ENCODE results near the gene ATP7B.

Gene ATP7B

DNA sequence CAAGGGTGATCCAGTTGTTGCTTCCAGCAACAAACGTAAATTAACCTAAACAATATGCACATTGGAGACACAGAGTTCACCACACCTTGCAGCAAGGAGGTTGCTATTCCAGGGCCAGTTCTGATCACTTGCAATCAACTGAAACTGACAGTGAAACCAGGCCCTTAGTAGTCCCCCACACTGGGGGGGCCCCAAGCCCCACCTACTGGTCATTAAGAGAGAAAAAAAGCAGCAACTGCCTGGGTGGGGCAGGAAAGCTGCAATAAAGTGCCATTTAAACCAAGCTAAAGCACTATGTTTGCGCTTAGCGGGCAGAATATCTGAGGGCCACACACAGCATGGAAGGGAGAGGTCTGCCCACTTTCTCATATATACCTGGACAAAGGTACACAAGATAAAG, 51.5 kb downstream of the ATP7B start:
- no CpG with 5 or more reads among the region's 3 CpGs for WGBS, 2 donors (ENCODE audit: extremely low coverage in 2 of 2, insufficient read length in 2 of 2, insufficient replicate concordance in 1 of 2)
- H2BK15ac ChIP-seq (ENCODE audit: low read length), result no peak overlapping the region
- no peak overlapping the region for H3K14ac ChIP-seq (ENCODE audit: low read length)
- H2AFZ ChIP-seq (ENCODE audit: low read length), result no peak overlapping the region
- H2AK5ac ChIP-seq (ENCODE audit: low read depth, low read length), result no peak overlapping the region
- no peaks in the 10 kb centered on the region for H3K9me3 ChIP-seq (replicated peaks in 1 of 2; ENCODE audit: control insufficient read depth in 2 of 2, insufficient read depth in 1 of 2, low read depth in 1 of 2, low read length in 2 of 2)
- H2BK12ac ChIP-seq (ENCODE audit: low read length), result no peak overlapping the region
- no peaks in the 10 kb centered on the region for H3K27me3 ChIP-seq (ENCODE audit: control insufficient read depth in 3 of 3, insufficient read depth in 3 of 3, low read depth in 1 of 3, low read length in 3 of 3)
- no peak overlapping the region for H3K4me3 ChIP-seq (ENCODE audit: low read length in 2 of 2)
- H3K9ac ChIP-seq (ENCODE audit: low read depth, low read length, poor library complexity), result no peak overlapping the region
- H3K4me2 ChIP-seq (ENCODE audit: insufficient read depth, low read length, poor library complexity, severe bottlenecking), result no peak overlapping the region
- no peak overlapping the region for H2BK120ac ChIP-seq (ENCODE audit: low read depth, low read length)
- no peak overlapping the region for H4K91ac ChIP-seq (ENCODE audit: low read depth, low read length, poor library complexity)
- DNase-seq (ENCODE audit: low spot score), result no peak
- no peak overlapping the region for H3K18ac ChIP-seq (ENCODE audit: low read length)
- no peak overlapping the region for H3K23ac ChIP-seq (ENCODE audit: low read depth, low read length, poor library complexity)
- no peak overlapping the region for H3K27ac ChIP-seq (replicated peaks; ENCODE audit: low read length)
- no peak overlapping the region for H3K4ac ChIP-seq (ENCODE audit: low read length)
- H2BK5ac ChIP-seq (ENCODE audit: low read length), result no peak overlapping the region
- H4K8ac ChIP-seq (ENCODE audit: low read depth, low read length), result no peak overlapping the region
- H3K79me1 ChIP-seq (ENCODE audit: low read depth, low read length), result no peaks in the 10 kb centered on the region
- no peaks in the 10 kb centered on the region for H3K36me3 ChIP-seq (replicated peaks in 1 of 2; ENCODE audit: control insufficient read depth in 2 of 2, insufficient read depth in 2 of 2, low read length in 2 of 2)
- peaks cover 0 to 2% of the 10 kb centered on the region in 2 donors for H3K4me1 ChIP-seq (ENCODE audit: control insufficient read depth in 2 of 2, insufficient read depth in 1 of 2, low read depth in 1 of 2, low read length in 2 of 2)

- H3K9ac ChIP-seq (ENCODE audit: low read depth, low read length, poor library complexity), result no peak overlapping the region
- no peak overlapping the region for H2AFZ ChIP-seq (ENCODE audit: low read length)
- no peak overlapping the region for H3K14ac ChIP-seq (ENCODE audit: low read length)
- no peak overlapping the region for H2BK5ac ChIP-seq (ENCODE audit: low read length)
- no peak overlapping the region for H4K91ac ChIP-seq (ENCODE audit: low read depth, low read length, poor library complexity)
- H3K4me1 ChIP-seq (ENCODE audit: control insufficient read depth in 2 of 2, insufficient read depth in 1 of 2, low read depth in 1 of 2, low read length in 2 of 2), result peaks cover 0 to 2% of the 10 kb centered on the region in 2 donors
- H3K79me1 ChIP-seq (ENCODE audit: low read depth, low read length), result no peaks in the 10 kb centered on the region
- H3K4me3 ChIP-seq (ENCODE audit: low read length in 2 of 2), result no peak overlapping the region
- H3K27ac ChIP-seq (replicated peaks; ENCODE audit: low read length), result no peak overlapping the region
- H2AK5ac ChIP-seq (ENCODE audit: low read depth, low read length), result no peak overlapping the region
- no peaks in the 10 kb centered on the region for H3K27me3 ChIP-seq (ENCODE audit: control insufficient read depth in 3 of 3, insufficient read depth in 3 of 3, low read depth in 1 of 3, low read length in 3 of 3)
- H3K9me3 ChIP-seq (replicated peaks in 1 of 2; ENCODE audit: control insufficient read depth in 2 of 2, insufficient read depth in 1 of 2, low read depth in 1 of 2, low read length in 2 of 2), result no peaks in the 10 kb centered on the region
- H3K23ac ChIP-seq (ENCODE audit: low read depth, low read length, poor library complexity), result no peak overlapping the region
- no peak for DNase-seq (ENCODE audit: low spot score)
- H4K8ac ChIP-seq (ENCODE audit: low read depth, low read length), result no peak overlapping the region
- no CpG with 5 or more reads among the region's 8 CpGs for WGBS, 2 donors (ENCODE audit: extremely low coverage in 2 of 2, insufficient read length in 2 of 2, insufficient replicate concordance in 1 of 2)
- H3K18ac ChIP-seq (ENCODE audit: low read length), result no peak overlapping the region
- no peak overlapping the region for H2BK120ac ChIP-seq (ENCODE audit: low read depth, low read length)
- H2BK15ac ChIP-seq (ENCODE audit: low read length), result no peak overlapping the region
- H3K4ac ChIP-seq (ENCODE audit: low read length), result no peak overlapping the region
- peaks cover 0 to 2% of the 10 kb centered on the region in 2 donors for H3K36me3 ChIP-seq (replicated peaks in 1 of 2; ENCODE audit: control insufficient read depth in 2 of 2, insufficient read depth in 2 of 2, low read length in 2 of 2)
- no peak overlapping the region for H3K4me2 ChIP-seq (ENCODE audit: insufficient read depth, low read length, poor library complexity, severe bottlenecking)
- H2BK12ac ChIP-seq (ENCODE audit: low read length), result no peak overlapping the region
These were observed 53.1 kb downstream of the ATP7B start for GRCh38 chr13:51958217-51958547.

- no peak overlapping the region for H2BK5ac ChIP-seq (ENCODE audit: low read length)
- no peak overlapping the region for H3K23ac ChIP-seq (ENCODE audit: low read depth, low read length, poor library complexity)
- peaks cover 0 to 2% of the 10 kb centered on the region in 2 donors for H3K4me1 ChIP-seq (ENCODE audit: control insufficient read depth in 2 of 2, insufficient read depth in 1 of 2, low read depth in 1 of 2, low read length in 2 of 2)
- H3K9me3 ChIP-seq (replicated peaks in 1 of 2; ENCODE audit: control insufficient read depth in 2 of 2, insufficient read depth in 1 of 2, low read depth in 1 of 2, low read length in 2 of 2), result no peaks in the 10 kb centered on the region
- no CpG with 5 or more reads among the region's 9 CpGs for WGBS, 2 donors (ENCODE audit: extremely low coverage in 2 of 2, insufficient read length in 2 of 2, insufficient replicate concordance in 1 of 2)
- H2AFZ ChIP-seq (ENCODE audit: low read length), result no peak overlapping the region
- no peak overlapping the region for H4K8ac ChIP-seq (ENCODE audit: low read depth, low read length)
- no peak overlapping the region for H2BK15ac ChIP-seq (ENCODE audit: low read length)
- H3K79me1 ChIP-seq (ENCODE audit: low read depth, low read length), result no peaks in the 10 kb centered on the region
- no peak overlapping the region for H3K18ac ChIP-seq (ENCODE audit: low read length)
- no peak overlapping the region for H3K14ac ChIP-seq (ENCODE audit: low read length)
- no peak overlapping the region for H3K4me2 ChIP-seq (ENCODE audit: insufficient read depth, low read length, poor library complexity, severe bottlenecking)
- H3K27me3 ChIP-seq (ENCODE audit: control insufficient read depth in 3 of 3, insufficient read depth in 3 of 3, low read depth in 1 of 3, low read length in 3 of 3), result no peaks in the 10 kb centered on the region
- DNase-seq (ENCODE audit: low spot score), result no peak
- no peak overlapping the region for H3K9ac ChIP-seq (ENCODE audit: low read depth, low read length, poor library complexity)
- H2BK120ac ChIP-seq (ENCODE audit: low read depth, low read length), result no peak overlapping the region
- H3K4ac ChIP-seq (ENCODE audit: low read length), result no peak overlapping the region
- no peak overlapping the region for H3K27ac ChIP-seq (replicated peaks; ENCODE audit: low read length)
- H2AK5ac ChIP-seq (ENCODE audit: low read depth, low read length), result no peak overlapping the region
- H4K91ac ChIP-seq (ENCODE audit: low read depth, low read length, poor library complexity), result no peak overlapping the region
- H2BK12ac ChIP-seq (ENCODE audit: low read length), result no peak overlapping the region
- no peak overlapping the region for H3K4me3 ChIP-seq (ENCODE audit: low read length in 2 of 2)
- H3K36me3 ChIP-seq (replicated peaks in 1 of 2; ENCODE audit: control insufficient read depth in 2 of 2, insufficient read depth in 2 of 2, low read length in 2 of 2), result peaks cover 0 to 2% of the 10 kb centered on the region in 2 donors
These were observed 53.7 kb downstream of the ATP7B start for GRCh38 chr13:51957377-51958216.

- Histone ChIP-seq H2BK5ac (ENCODE audit: low read length) (no peak overlapping the region), H2BK120ac (ENCODE audit: low read depth, low read length) (no peak overlapping the region), H3K27ac (replicated peaks; ENCODE audit: low read length) (no peak overlapping the region), H3K9ac (ENCODE audit: low read depth, low read length, poor library complexity) (no peak overlapping the region), H2AFZ (ENCODE audit: low read length) (no peak overlapping the region), H3K79me1 (ENCODE audit: low read depth, low read length) (no peaks in the 10 kb centered on the region), H3K36me3 (replicated peaks in 1 of 2; ENCODE audit: control insufficient read depth in 2 of 2, insufficient read depth in 2 of 2, low read length in 2 of 2) (peaks cover 0 to 2% of the 10 kb centered on the region in 2 donors), H3K4me3 (ENCODE audit: low read length in 2 of 2) (no peak overlapping the region), H2BK15ac (ENCODE audit: low read length) (no peak overlapping the region), H3K9me3 (replicated peaks in 1 of 2; ENCODE audit: control insufficient read depth in 2 of 2, insufficient read depth in 1 of 2, low read depth in 1 of 2, low read length in 2 of 2) (no peaks in the 10 kb centered on the region), H3K27me3 (ENCODE audit: control insufficient read depth in 3 of 3, insufficient read depth in 3 of 3, low read depth in 1 of 3, low read length in 3 of 3) (no peaks in the 10 kb centered on the region), H3K18ac (ENCODE audit: low read length) (no peak overlapping the region), H2AK5ac (ENCODE audit: low read depth, low read length) (no peak overlapping the region), H3K14ac (ENCODE audit: low read length) (no peak overlapping the region), H3K4ac (ENCODE audit: low read length) (no peak overlapping the region), H4K91ac (ENCODE audit: low read depth, low read length, poor library complexity) (no peak overlapping the region), H3K23ac (ENCODE audit: low read depth, low read length, poor library complexity) (no peak overlapping the region), H3K4me2 (ENCODE audit: insufficient read depth, low read length, poor library complexity, severe bottlenecking) (no peak overlapping the region), H3K4me1 (ENCODE audit: control insufficient read depth in 2 of 2, insufficient read depth in 1 of 2, low read depth in 1 of 2, low read length in 2 of 2) (peaks cover 0 to 2% of the 10 kb centered on the region in 2 donors), H4K8ac (ENCODE audit: low read depth, low read length) (no peak overlapping the region), H2BK12ac (ENCODE audit: low read length) (no peak overlapping the region)
- no peak for DNase-seq (ENCODE audit: low spot score)
These were observed 54.5 kb downstream of the ATP7B start for GRCh38 chr13:51956717-51957116.

Data from neuronal stem cell (in vitro differentiated cells).